BE2C (cell line): ENCODE data around the gene IGF2BP2.
"Not testable (repeated sequence)": the region's sequence is repeated elsewhere in the genome, so short reads cannot be mapped to it uniquely, and the experiment has no call there.

Source experiments
- DNase-seq: peaks from one replicate; pipeline ENCODE4 v3.0.0-alpha.2; 2020
- H3K27me3 ChIP-seq: fragments of 250-450 bp; sonication (Bioruptor Pico); 2 replicates; pipeline ENCODE4 v1.5.1; 2020; ENCODE audit warnings: mild to moderate bottlenecking
- H3K36me3 ChIP-seq: fragments of 250-450 bp; sonication (Bioruptor Pico); 2 replicates; pipeline ENCODE4 v1.5.1; 2020; ENCODE audit warnings: mild to moderate bottlenecking
- H3K4me1 ChIP-seq: fragments of 250-450 bp; sonication (Bioruptor Pico); 2 replicates; pipeline ENCODE4 v1.5.1; 2020
- H3K4me3 ChIP-seq: 2 replicates; pipeline ENCODE4 v1.5.1; 2011; ENCODE audit warnings: low read depth, low read length
- H3K9me3 ChIP-seq: fragments of 250-450 bp; sonication (Bioruptor Pico); 2 replicates; pipeline ENCODE4 v1.5.1; 2020
- CTCF ChIP-seq: IDR thresholded peaks from 2 replicates; pipeline ENCODE4 v1.5.1; 2012; ENCODE audit warnings: mild to moderate bottlenecking, low read depth, low read length

IGF2BP2 gene

GRCh38 chr3:185813691-185814215, 11.1 kb downstream of the IGF2BP2 start:
- no peak for DNase-seq
- no peak for TF ChIP-seq CTCF
- H3K4me3 ChIP-seq, result no peak overlapping the region
- H3K4me1 ChIP-seq, result no peaks in the 10 kb centered on the region
- no peaks in the 10 kb centered on the region for H3K36me3 ChIP-seq
- H3K9me3 ChIP-seq, result no peaks in the 10 kb centered on the region
- H3K27me3 ChIP-seq, result peaks cover 60% of the 10 kb centered on the region

- DNase-seq, result no peak
- TF ChIP-seq CTCF, result no peak
- Histone ChIP-seq H3K4me1 (no peaks in the 10 kb centered on the region), H3K4me3 (no peak overlapping the region), H3K36me3 (no peaks in the 10 kb centered on the region), H3K9me3 (no peaks in the 10 kb centered on the region), H3K27me3 (peaks cover 57% of the 10 kb centered on the region)
These were observed 11.6 kb downstream of the IGF2BP2 start for GRCh38 chr3:185813205-185813604.

GRCh38 chr3:185807445-185808068, 17.3 kb downstream of the IGF2BP2 start:
- H3K27me3 ChIP-seq, result peaks cover 22% of the 10 kb centered on the region
- no peaks in the 10 kb centered on the region for H3K36me3 ChIP-seq
- H3K4me1 ChIP-seq, result no peaks in the 10 kb centered on the region
- H3K9me3 ChIP-seq, result no peaks in the 10 kb centered on the region
- no peak overlapping the region for H3K4me3 ChIP-seq
- TF ChIP-seq CTCF, result no peak
- no peak for DNase-seq

- not testable (repeated sequence) for H3K9me3 ChIP-seq, DNase-seq, H3K36me3 ChIP-seq, H3K4me1 ChIP-seq, H3K4me3 ChIP-seq
- H3K27me3 ChIP-seq, result peaks cover 21% of the 10 kb centered on the region
These were observed 26.1 kb downstream of the IGF2BP2 start for GRCh38 chr3:185798831-185799110.

- Histone ChIP-seq H3K4me1 (no peaks in the 10 kb centered on the region), H3K4me3 (no peak overlapping the region), H3K36me3 (no peaks in the 10 kb centered on the region), H3K9me3 (no peaks in the 10 kb centered on the region), H3K27me3 (peaks cover 21% of the 10 kb centered on the region)
- no peak for TF ChIP-seq CTCF
- DNase-seq, result no peak
These were observed 26.6 kb downstream of the IGF2BP2 start for GRCh38 chr3:185797993-185798830.

GRCh38 chr3:185797108-185797881, 27.5 kb downstream of the IGF2BP2 start:
- Histone ChIP-seq H3K9me3 (no peaks in the 10 kb centered on the region), H3K4me1 (no peaks in the 10 kb centered on the region), H3K27me3 (peaks cover 21% of the 10 kb centered on the region), H3K36me3 (no peaks in the 10 kb centered on the region), H3K4me3 (no peak overlapping the region)
- DNase-seq, result no peak
- TF ChIP-seq CTCF, result no peak
